Gastrocnemius medialis (tissue), 4 donors: ENCODE results near the gene OPCML.

Source experiments
- POLR2A ChIP-seq, 2 donors: fragments of 450-650 bp; IDR thresholded peaks; one replicate each; pipeline ENCODE4 v1.6.1; 2017; ENCODE audit warnings: antibody characterized with exemption in 2 of 2, mild to moderate bottlenecking in 2 of 2, moderate library complexity in 2 of 2
- TF ChIP-seq, protein P1 (sequence below), 5 experiments: fragments of 450-650 bp in 3 of 5; fragments of 200-600 bp in 2 of 5; sonication (generic) in 2 of 5; IDR thresholded peaks in 4 of 5; conservative IDR thresholded peaks in 1 of 5; 1 replicate in 4 of 5; 2 replicates in 1 of 5; pipeline ENCODE4 v1.5.1; 2016 to 2019; ENCODE audit warnings: antibody characterized with exemption in 5 of 5, mild to moderate bottlenecking in 3 of 5, moderate library complexity in 3 of 5

GRCh38 chr11:132475026-132475425 is 1057.3 kb downstream of the OPCML start:
- TF ChIP-seq, protein P1, sequence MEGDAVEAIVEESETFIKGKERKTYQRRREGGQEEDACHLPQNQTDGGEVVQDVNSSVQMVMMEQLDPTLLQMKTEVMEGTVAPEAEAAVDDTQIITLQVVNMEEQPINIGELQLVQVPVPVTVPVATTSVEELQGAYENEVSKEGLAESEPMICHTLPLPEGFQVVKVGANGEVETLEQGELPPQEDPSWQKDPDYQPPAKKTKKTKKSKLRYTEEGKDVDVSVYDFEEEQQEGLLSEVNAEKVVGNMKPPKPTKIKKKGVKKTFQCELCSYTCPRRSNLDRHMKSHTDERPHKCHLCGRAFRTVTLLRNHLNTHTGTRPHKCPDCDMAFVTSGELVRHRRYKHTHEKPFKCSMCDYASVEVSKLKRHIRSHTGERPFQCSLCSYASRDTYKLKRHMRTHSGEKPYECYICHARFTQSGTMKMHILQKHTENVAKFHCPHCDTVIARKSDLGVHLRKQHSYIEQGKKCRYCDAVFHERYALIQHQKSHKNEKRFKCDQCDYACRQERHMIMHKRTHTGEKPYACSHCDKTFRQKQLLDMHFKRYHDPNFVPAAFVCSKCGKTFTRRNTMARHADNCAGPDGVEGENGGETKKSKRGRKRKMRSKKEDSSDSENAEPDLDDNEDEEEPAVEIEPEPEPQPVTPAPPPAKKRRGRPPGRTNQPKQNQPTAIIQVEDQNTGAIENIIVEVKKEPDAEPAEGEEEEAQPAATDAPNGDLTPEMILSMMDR (IDR thresholded peaks at IDR 0.05 in 4 of 5, conservative IDR thresholded peaks at IDR 0.05 in 1 of 5): no peak
- no peak for TF ChIP-seq POLR2A (IDR thresholded peaks at IDR 0.05)
